Activated T-helper 17 cell treated with anti-CD3 and anti-CD28 coated beads, Interleukin-2, amount 50 U/mL, for 72 hours (primary cell): ENCODE results near the gene CFAP126. TPM values are rescaled to one million over a fixed set of nuclear protein-coding genes. Genes with fewer than 3 reads are reported as not detected.
A peak's percentile ranks its signal among the peaks of the same experiment; 100 is the strongest.
"Not testable (repeated sequence)": the region's sequence is repeated elsewhere in the genome, so short reads cannot be mapped to it uniquely, and the experiment has no call there.

ENCODE experiments used
- ATAC-seq: fragments of 150-1000 bp; cut with Tn5 transposase; replicated peaks from 2 replicates; pipeline ENCODE4 v1.10.0; 2021; ENCODE audit warnings: mild to moderate bottlenecking, moderate library complexity
- H3K27ac Mint-ChIP-seq: one replicate; pipeline ENCODE4 v1.8.0; 2022; ENCODE audit warnings: mixed read lengths
- H3K27me3 Mint-ChIP-seq: one replicate; pipeline ENCODE4 v1.8.0; 2022; ENCODE audit warnings: mixed read lengths
- H3K36me3 Mint-ChIP-seq: one replicate; pipeline ENCODE4 v1.8.0; 2022; ENCODE audit warnings: low read depth, mild to moderate bottlenecking, mixed read lengths
- H3K4me1 Mint-ChIP-seq: one replicate; pipeline ENCODE4 v1.8.0; 2022; ENCODE audit warnings: mixed read lengths
- H3K4me3 Mint-ChIP-seq: one replicate; pipeline ENCODE4 v1.8.0; 2022; ENCODE audit warnings: mild to moderate bottlenecking, mixed read lengths
- H3K9me3 Mint-ChIP-seq: one replicate; pipeline ENCODE4 v1.8.0; 2022; ENCODE audit warnings: mixed read lengths
- total RNA-seq, 2 donors: library from RNA; stranded (reverse); gene quantifications; one replicate each; pipeline ENCODE4 v1.2.3, GENCODE V29; 2022

CFAP126 gene
- 1 to 10 TPM in 1 of 2 donors, not detected in 1; 2.7 TPM for total RNA-seq

DNA sequence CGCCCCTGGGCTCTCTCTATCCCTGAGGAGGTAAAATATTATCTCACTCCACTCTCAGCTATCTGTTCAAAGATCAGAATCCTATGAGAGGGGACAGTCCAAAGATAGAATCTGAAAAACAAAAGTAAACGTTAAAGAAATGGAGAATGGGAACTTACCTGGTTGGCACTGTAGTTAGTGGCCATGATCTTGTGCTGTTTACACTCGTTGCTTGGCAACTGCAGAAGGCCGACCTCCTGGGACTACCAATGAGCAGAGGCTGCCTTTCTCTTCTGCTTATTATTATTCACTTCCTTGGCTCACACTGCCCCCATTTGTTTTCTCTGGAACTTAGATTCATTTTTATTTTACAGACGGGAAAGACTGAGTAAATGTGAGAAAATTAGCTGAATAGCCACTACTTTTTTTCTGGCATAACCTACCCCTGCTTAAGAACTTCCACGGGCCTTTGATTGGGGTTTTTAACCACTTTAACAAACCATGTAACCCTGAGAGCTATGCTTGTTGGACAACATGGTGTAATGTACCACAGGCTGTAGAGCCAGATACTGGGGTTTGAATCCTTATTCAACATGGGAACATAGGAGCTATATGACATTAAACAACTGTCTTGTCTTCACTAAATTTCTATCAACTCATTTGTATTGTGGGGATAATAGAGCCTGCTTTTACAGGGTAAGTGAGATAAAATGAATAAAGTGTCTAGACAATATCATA is at the start of gene CFAP126:
Gene CFAP126, minus strand, starts transcription at position 193 of the 717 bp plus-strand sequence. Its CDS starts 8 bp downstream, at position 185.
- Mint-ChIP-seq H3K27me3 (no peaks in the 10 kb centered on the region), H3K4me3 (no peak within 1 kb of the TSS), H3K9me3 (no peaks in the 10 kb centered on the region), H3K27ac (peak within 1 kb of the TSS; percentile 73), H3K4me1 (peaks cover 11% of the 10 kb centered on the region), H3K36me3 (peaks cover 41% of the 10 kb centered on the region)
- ATAC-seq, result peak; percentile 94

- not testable (repeated sequence) for H3K27ac Mint-ChIP-seq, H3K36me3 Mint-ChIP-seq, H3K4me3 Mint-ChIP-seq, H3K9me3 Mint-ChIP-seq, H3K27me3 Mint-ChIP-seq, ATAC-seq
- H3K4me1 Mint-ChIP-seq, result peaks cover 24% of the 10 kb centered on the region
These were observed 45.4 kb upstream of the CFAP126 start for GRCh38 chr1:161413050-161413449.

- Mint-ChIP-seq H3K4me1 (peaks cover 24% of the 10 kb centered on the region), H3K27ac (peak overlapping the region; percentile 88), H3K4me3 (peak overlapping the region; percentile 80)
- not testable (repeated sequence) for ATAC-seq, H3K27me3 Mint-ChIP-seq, H3K36me3 Mint-ChIP-seq, H3K9me3 Mint-ChIP-seq
These were observed 42.9 kb upstream of the CFAP126 start for GRCh38 chr1:161410636-161410970.

DNA sequence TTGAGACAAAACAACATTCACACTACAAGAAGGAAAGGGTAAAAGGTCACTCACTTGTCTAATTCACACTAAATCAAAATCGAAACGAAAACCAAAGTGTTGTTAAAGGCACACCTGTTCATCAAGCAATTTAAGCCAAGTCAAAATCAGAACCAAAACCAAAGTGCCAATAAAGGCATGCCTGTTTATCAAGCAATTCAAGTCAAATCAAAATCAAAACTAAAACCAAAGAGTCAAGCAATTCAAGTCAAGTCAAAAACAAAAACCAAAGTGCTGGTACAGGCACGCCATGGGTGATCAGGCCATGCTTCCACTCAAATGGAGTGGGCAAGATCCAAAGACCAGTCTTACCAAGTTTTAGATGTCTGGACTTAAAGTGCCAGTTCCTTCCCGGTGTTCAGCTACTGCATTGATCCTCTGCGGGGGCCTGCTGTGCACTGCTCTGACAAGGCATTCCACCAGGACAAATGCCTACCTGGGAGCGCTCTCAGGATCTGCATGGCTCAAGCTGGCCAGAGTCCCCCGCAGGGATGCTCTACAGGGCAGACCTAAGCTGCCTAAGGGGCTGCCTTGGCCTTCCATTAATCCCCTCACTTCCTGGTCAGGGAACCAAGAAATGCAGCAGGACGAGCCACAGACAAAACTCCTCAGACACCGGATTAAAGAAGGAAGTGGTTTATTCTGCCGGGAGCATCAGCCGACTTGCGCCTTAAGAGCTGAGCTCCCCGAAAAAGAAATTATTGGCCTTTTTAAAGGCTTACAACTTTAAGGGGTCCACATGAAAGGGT is 42.4 kb upstream of the CFAP126 start:
- peak overlapping the region; percentile 80 for H3K4me3 Mint-ChIP-seq
- not testable (repeated sequence) for H3K27me3 Mint-ChIP-seq, H3K9me3 Mint-ChIP-seq, H3K36me3 Mint-ChIP-seq
- peak overlapping the region; percentile 88 for H3K27ac Mint-ChIP-seq
- H3K4me1 Mint-ChIP-seq, result peaks cover 24% of the 10 kb centered on the region
- peak; percentile 91 for ATAC-seq

DNA sequence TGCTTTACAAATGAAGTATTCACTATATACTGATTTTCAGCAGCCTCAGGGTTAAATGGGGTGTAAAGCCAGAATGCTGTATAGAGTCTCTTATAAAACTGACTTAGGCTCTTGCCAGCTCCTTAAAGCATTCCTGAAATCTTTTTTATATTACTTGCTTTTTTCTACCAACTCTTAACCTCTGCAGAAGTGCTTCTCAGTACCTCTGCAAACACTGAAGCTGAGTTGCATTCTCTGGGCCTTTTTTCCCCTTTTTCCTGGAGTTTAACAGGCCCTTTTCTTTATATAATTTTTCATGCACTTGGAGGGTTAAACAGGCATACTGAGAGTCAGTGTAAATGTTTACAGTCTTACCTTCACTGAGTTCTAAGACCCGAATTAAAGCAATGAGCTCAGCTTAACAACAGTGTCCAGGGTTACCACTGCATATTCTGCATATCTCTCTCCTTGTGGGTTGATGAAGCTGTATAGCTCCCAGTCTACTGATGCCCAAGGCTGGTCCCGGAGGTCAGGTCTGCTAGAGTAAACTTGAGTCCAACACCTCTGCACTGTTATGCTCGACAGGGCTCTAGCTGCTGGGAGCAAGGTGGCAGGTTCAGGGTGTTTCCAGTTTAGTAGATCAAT is 40.9 kb upstream of the CFAP126 start:
- Mint-ChIP-seq H3K27me3 (no peaks in the 10 kb centered on the region), H3K4me3 (peak overlapping the region; percentile 80), H3K9me3 (peaks cover 4% of the 10 kb centered on the region), H3K36me3 (peaks cover 9% of the 10 kb centered on the region), H3K4me1 (peaks cover 31% of the 10 kb centered on the region), H3K27ac (peak overlapping the region; percentile 88)
- no peak for ATAC-seq

DNA sequence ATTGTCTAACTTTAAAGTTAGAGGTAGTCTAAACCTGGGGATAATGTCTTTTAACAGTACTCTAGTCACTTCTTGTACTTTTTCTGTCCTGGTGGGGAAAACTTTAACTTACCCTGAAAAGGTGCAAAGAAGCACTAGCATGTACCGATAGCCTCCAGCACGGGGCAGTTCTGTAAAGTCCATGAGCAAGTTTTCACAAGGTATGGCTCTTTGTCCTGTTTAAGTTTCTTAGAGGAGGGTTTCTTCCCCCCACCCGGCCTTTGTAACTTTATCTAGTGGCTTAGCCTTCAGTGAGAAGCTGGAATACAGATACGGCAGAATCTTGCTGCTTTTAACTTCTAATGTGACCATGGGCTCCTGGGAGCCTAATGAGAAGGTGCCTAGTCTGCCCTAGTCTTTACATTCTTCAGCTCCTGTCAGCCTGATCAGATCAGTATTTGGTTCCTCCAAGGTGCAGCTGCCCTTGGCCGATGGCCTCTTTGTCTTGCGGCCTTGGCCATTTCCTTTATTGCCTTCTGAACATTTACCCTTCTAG is 39.8 kb upstream of the CFAP126 start:
- Mint-ChIP-seq H3K4me3 (no peak overlapping the region), H3K27me3 (no peaks in the 10 kb centered on the region), H3K9me3 (peaks cover 4% of the 10 kb centered on the region), H3K4me1 (peaks cover 40% of the 10 kb centered on the region), H3K27ac (no peak overlapping the region), H3K36me3 (peaks cover 9% of the 10 kb centered on the region)
- no peak for ATAC-seq

GRCh38 chr1:161406551-161406950 is 38.9 kb upstream of the CFAP126 start:
- not testable (repeated sequence) for H3K4me3 Mint-ChIP-seq, H3K36me3 Mint-ChIP-seq, ATAC-seq, H3K9me3 Mint-ChIP-seq, H3K27me3 Mint-ChIP-seq, H3K27ac Mint-ChIP-seq
- peaks cover 40% of the 10 kb centered on the region for H3K4me1 Mint-ChIP-seq

DNA sequence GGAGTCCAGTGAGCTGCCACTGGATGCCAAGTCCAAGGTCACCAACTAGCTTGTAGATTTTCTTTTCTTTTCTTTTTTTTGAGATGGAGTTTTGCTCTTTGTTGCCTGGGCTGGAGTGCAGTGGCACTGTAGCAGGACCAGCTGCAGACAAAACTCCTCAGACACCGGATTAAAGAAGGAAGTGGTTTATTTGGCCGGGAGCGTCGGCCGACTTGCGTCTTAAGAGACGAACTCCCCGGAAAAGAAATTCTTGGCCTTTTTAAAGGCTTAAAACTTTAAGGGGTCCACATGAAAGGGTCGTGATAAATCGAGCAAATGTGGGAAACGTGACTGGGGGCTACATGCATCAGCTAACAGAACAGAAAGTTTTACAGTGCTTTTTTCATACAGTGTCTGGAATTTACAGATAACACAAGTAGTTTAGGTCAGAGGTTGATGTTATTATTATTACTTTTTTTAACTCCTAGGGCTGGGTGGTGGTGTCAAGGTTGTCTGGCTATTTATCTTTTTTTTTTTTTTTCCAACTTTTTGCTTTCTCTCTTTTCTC is 36.4 kb upstream of the CFAP126 start:
- Mint-ChIP-seq H3K27me3 (no peaks in the 10 kb centered on the region), H3K27ac (peak overlapping the region; percentile 35), H3K9me3 (peaks cover 7% of the 10 kb centered on the region), H3K4me3 (peak overlapping the region; percentile 53), H3K36me3 (peaks cover 22% of the 10 kb centered on the region), H3K4me1 (peaks cover 46% of the 10 kb centered on the region)
- ATAC-seq, result no peak

- Mint-ChIP-seq H3K4me3 (peak overlapping the region; percentile 97), H3K4me1 (peaks cover 40% of the 10 kb centered on the region), H3K9me3 (peaks cover 7% of the 10 kb centered on the region), H3K36me3 (peaks cover 26% of the 10 kb centered on the region), H3K27me3 (no peaks in the 10 kb centered on the region), H3K27ac (no peak overlapping the region)
- ATAC-seq, result no peak
These were observed 34.8 kb upstream of the CFAP126 start for GRCh38 chr1:161402446-161402845.

GRCh38 chr1:161399257-161399998 is 31.8 kb upstream of the CFAP126 start:
- peak overlapping the region; percentile 97 for H3K4me3 Mint-ChIP-seq
- no peaks in the 10 kb centered on the region for H3K27me3 Mint-ChIP-seq
- peaks cover 26% of the 10 kb centered on the region for H3K36me3 Mint-ChIP-seq
- peaks cover 7% of the 10 kb centered on the region for H3K9me3 Mint-ChIP-seq
- peak; percentile 82 for ATAC-seq
- H3K27ac Mint-ChIP-seq, result peak overlapping the region; percentile 100
- H3K4me1 Mint-ChIP-seq, result peaks cover 40% of the 10 kb centered on the region

- peak; percentile 31 for ATAC-seq
- Mint-ChIP-seq H3K9me3 (peaks cover 7% of the 10 kb centered on the region), H3K27ac (peak overlapping the region; percentile 100), H3K4me3 (peak overlapping the region; percentile 97), H3K36me3 (peaks cover 26% of the 10 kb centered on the region), H3K4me1 (peaks cover 36% of the 10 kb centered on the region), H3K27me3 (no peaks in the 10 kb centered on the region)
These were observed 31.2 kb upstream of the CFAP126 start for GRCh38 chr1:161398900-161399256.

- H3K27ac Mint-ChIP-seq, H3K4me3 Mint-ChIP-seq, H3K27me3 Mint-ChIP-seq, H3K9me3 Mint-ChIP-seq, ATAC-seq: not testable (repeated sequence)
- peaks cover 28% of the 10 kb centered on the region for H3K4me1 Mint-ChIP-seq
- H3K36me3 Mint-ChIP-seq, result peaks cover 26% of the 10 kb centered on the region
These were observed 29.4 kb upstream of the CFAP126 start for GRCh38 chr1:161397038-161397437.

DNA sequence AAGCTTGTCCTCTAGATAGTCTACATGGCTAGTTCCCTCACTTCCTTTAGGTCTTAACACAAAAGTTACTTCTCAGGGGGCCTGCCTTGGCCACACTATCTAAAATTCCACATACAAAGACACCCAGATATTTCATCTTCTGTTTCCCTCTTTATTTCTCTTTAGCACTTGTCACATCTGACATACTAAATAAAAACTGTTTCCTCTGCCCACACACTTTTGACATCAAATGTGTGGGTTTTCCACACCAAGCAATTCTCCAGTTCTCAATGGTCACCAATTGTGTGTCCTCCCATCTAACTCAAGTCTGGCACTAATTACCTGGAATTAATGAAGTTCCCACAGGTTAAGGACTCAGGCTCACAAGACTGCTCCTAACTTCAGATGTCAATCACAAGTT is 25.5 kb upstream of the CFAP126 start:
- Mint-ChIP-seq H3K9me3 (no peaks in the 10 kb centered on the region), H3K4me1 (peaks cover 10% of the 10 kb centered on the region), H3K27ac (no peak overlapping the region), H3K4me3 (peak overlapping the region; percentile 8), H3K27me3 (no peaks in the 10 kb centered on the region), H3K36me3 (no peaks in the 10 kb centered on the region)
- no peak for ATAC-seq

- Mint-ChIP-seq H3K4me3 (peak overlapping the region; percentile 94), H3K27ac (no peak overlapping the region), H3K36me3 (no peaks in the 10 kb centered on the region), H3K27me3 (no peaks in the 10 kb centered on the region), H3K4me1 (peaks cover 10% of the 10 kb centered on the region), H3K9me3 (no peaks in the 10 kb centered on the region)
- ATAC-seq, result no peak
These were observed 23.9 kb upstream of the CFAP126 start for GRCh38 chr1:161391611-161392010.
